ENCODE measurements around the gene KRTAP10-7.
"Not testable (repeated sequence)": the region's sequence is repeated elsewhere in the genome, so short reads cannot be mapped to it uniquely, and the experiment has no call there.

GRCh38 chr21:44637851-44638348, 37.5 kb downstream of the KRTAP10-7 start:
- TF ChIP-seq CTCF, POLR2A (IDR thresholded peaks at IDR 0.05): not testable (repeated sequence)
